Panc1 (cell line): Measurements from ENCODE around the gene RFX2.

Experiments
- POLR2AphosphoS5 ChIP-seq: IDR thresholded peaks from 2 replicates; pipeline ENCODE4 v1.6.1; 2012; ENCODE audit warnings: mild to moderate bottlenecking, low read depth, low read length, moderate library complexity
- TF ChIP-seq, protein P1 (sequence below): fragments of 450-650 bp; IDR thresholded peaks from 2 replicates; pipeline ENCODE4 v1.5.1; 2017; ENCODE audit warnings: mild to moderate bottlenecking
- TF ChIP-seq, protein P2 (sequence below), 2 experiments: IDR thresholded peaks; 2 replicates each; pipeline ENCODE4 v1.6.1; 2011 to 2012; ENCODE audit warnings: low read depth in 2 of 2, control low read depth in 1 of 2, low read length in 1 of 2, mild to moderate bottlenecking in 1 of 2, moderate library complexity in 1 of 2; ENCODE audit not compliant: insufficient read depth in 1 of 2

DNA sequence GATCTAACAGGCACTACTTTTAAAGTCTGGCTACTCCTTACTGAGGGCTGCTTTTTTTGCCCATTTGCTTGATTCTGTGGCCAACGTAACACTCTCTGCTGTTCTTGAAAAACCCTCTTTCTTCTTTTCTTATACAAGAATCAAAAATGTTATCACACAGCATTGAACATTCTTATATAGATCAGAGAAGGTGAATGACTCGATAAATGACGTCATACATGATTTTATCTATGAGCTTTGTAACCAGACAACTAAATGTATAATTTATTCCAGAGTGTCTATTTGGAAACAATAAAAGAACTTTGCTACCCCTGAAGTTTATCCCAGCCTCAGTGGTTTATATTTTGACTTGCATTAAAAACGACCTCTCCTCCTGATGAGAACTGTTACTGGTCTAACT is 12.4 kb downstream of the RFX2 start:
- TF ChIP-seq POLR2AphosphoS5, result no peak
- TF ChIP-seq, protein P1, sequence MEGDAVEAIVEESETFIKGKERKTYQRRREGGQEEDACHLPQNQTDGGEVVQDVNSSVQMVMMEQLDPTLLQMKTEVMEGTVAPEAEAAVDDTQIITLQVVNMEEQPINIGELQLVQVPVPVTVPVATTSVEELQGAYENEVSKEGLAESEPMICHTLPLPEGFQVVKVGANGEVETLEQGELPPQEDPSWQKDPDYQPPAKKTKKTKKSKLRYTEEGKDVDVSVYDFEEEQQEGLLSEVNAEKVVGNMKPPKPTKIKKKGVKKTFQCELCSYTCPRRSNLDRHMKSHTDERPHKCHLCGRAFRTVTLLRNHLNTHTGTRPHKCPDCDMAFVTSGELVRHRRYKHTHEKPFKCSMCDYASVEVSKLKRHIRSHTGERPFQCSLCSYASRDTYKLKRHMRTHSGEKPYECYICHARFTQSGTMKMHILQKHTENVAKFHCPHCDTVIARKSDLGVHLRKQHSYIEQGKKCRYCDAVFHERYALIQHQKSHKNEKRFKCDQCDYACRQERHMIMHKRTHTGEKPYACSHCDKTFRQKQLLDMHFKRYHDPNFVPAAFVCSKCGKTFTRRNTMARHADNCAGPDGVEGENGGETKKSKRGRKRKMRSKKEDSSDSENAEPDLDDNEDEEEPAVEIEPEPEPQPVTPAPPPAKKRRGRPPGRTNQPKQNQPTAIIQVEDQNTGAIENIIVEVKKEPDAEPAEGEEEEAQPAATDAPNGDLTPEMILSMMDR, result no peak
- TF ChIP-seq, protein P2, sequence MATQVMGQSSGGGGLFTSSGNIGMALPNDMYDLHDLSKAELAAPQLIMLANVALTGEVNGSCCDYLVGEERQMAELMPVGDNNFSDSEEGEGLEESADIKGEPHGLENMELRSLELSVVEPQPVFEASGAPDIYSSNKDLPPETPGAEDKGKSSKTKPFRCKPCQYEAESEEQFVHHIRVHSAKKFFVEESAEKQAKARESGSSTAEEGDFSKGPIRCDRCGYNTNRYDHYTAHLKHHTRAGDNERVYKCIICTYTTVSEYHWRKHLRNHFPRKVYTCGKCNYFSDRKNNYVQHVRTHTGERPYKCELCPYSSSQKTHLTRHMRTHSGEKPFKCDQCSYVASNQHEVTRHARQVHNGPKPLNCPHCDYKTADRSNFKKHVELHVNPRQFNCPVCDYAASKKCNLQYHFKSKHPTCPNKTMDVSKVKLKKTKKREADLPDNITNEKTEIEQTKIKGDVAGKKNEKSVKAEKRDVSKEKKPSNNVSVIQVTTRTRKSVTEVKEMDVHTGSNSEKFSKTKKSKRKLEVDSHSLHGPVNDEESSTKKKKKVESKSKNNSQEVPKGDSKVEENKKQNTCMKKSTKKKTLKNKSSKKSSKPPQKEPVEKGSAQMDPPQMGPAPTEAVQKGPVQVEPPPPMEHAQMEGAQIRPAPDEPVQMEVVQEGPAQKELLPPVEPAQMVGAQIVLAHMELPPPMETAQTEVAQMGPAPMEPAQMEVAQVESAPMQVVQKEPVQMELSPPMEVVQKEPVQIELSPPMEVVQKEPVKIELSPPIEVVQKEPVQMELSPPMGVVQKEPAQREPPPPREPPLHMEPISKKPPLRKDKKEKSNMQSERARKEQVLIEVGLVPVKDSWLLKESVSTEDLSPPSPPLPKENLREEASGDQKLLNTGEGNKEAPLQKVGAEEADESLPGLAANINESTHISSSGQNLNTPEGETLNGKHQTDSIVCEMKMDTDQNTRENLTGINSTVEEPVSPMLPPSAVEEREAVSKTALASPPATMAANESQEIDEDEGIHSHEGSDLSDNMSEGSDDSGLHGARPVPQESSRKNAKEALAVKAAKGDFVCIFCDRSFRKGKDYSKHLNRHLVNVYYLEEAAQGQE (IDR thresholded peaks at IDR 0.05; ENCODE audit: insufficient read depth in 1 of 2, low read depth in 2 of 2, low read length in 1 of 2), result no peak
